ENCODE measurements around the gene LMBR1L. TPM values are rescaled to one million over a fixed set of nuclear protein-coding genes. Genes with fewer than 3 reads are reported as not detected.
A peak's percentile ranks its signal among the peaks of the same experiment; 100 is the strongest.
"Not testable (repeated sequence)": the region's sequence is repeated elsewhere in the genome, so short reads cannot be mapped to it uniquely, and the experiment has no call there.

LMBR1L gene
- total RNA-seq, 1 experiment from 2014 or later: 9.0 TPM

- peak; percentile 84 to 91 for DNase-seq (ENCODE audit: low read depth in 1 of 2, low spot score in 2 of 2)
- Histone ChIP-seq H3K4me1 (replicated peaks) (peaks cover 25% of the 10 kb centered on the region), H3K36me3 (peaks cover 47% of the 10 kb centered on the region)
Observed at GRCh38 chr12:49131051-49131893, 20.6 kb upstream of the LMBR1L start, which contains the start of gene TUBA1B. TSS of gene TUBA1B (minus strand) at chr12:49131395. CDS start at chr12:49131300, 95 bp downstream.

GRCh38 chr12:49130151-49131050, 19.8 kb upstream of the LMBR1L start:
- peak overlapping the region; percentile 93 for H3K4me3 ChIP-seq
- H3K36me3 ChIP-seq: peaks cover 50% of the 10 kb centered on the region
- H3K4me1 ChIP-seq (replicated peaks): peaks cover 25% of the 10 kb centered on the region
- H3K9me3 ChIP-seq (replicated peaks): peaks cover 5% of the 10 kb centered on the region; the same call in 1 of the 2 replicates
- DNase-seq (ENCODE audit: low read depth in 1 of 2, low spot score in 2 of 2): peak; percentile 87 to 94
- peak overlapping the region; percentile 99 for H3K27ac ChIP-seq
- no peaks in the 10 kb centered on the region; the same call in none of the 2 replicates for H3K27me3 ChIP-seq (replicated peaks)

More at GRCh38 chr12:49131051-49131893, 20.6 kb upstream of the LMBR1L start, which contains the start of gene TUBA1B:
- peak within 1 kb of the TSS; percentile 99 for H3K27ac ChIP-seq
- H3K4me3 ChIP-seq: peak within 1 kb of the TSS; percentile 93
- H3K27me3 ChIP-seq (replicated peaks): no peaks in the 10 kb centered on the region; the same call in none of the 2 replicates
- peaks cover 5% of the 10 kb centered on the region; the same call in 1 of the 2 replicates for H3K9me3 ChIP-seq (replicated peaks)

- DNase-seq (ENCODE audit: low read depth in 1 of 2, low spot score in 2 of 2): no peak
- peak overlapping the region; percentile 93 for H3K4me3 ChIP-seq
Observed at GRCh38 chr12:49129332-49130150, 18.9 kb upstream of the LMBR1L start.

GRCh38 chr12:49127971-49128370, 17.3 kb upstream of the LMBR1L start:
- H3K27me3 ChIP-seq (replicated peaks); H3K4me3 ChIP-seq; H3K27ac ChIP-seq; DNase-seq (ENCODE audit: low read depth in 1 of 2, low spot score in 2 of 2); H3K9me3 ChIP-seq (replicated peaks): not testable (repeated sequence)
- H3K36me3 ChIP-seq: peaks cover 51% of the 10 kb centered on the region
- peaks cover 25% of the 10 kb centered on the region for H3K4me1 ChIP-seq (replicated peaks)

More at GRCh38 chr12:49129332-49130150, 18.9 kb upstream of the LMBR1L start:
- Histone ChIP-seq H3K36me3 (peaks cover 51% of the 10 kb centered on the region), H3K27ac (peak overlapping the region; percentile 99), H3K27me3 (replicated peaks) (no peaks in the 10 kb centered on the region; the same call in none of the 2 replicates), H3K9me3 (replicated peaks) (peaks cover 5% of the 10 kb centered on the region; the same call in 1 of the 2 replicates), H3K4me1 (replicated peaks) (peaks cover 25% of the 10 kb centered on the region)

GRCh38 chr12:49126852-49127763, 16.5 kb upstream of the LMBR1L start:
- Histone ChIP-seq H3K36me3 (peaks cover 51% of the 10 kb centered on the region), H3K4me1 (replicated peaks) (peaks cover 18% of the 10 kb centered on the region), H3K4me3 (no peak overlapping the region), H3K27me3 (replicated peaks) (no peaks in the 10 kb centered on the region; the same call in none of the 2 replicates), H3K9me3 (replicated peaks) (peaks cover 5% of the 10 kb centered on the region; the same call in 1 of the 2 replicates), H3K27ac (peak overlapping the region; percentile 22; the same call in 1 of the 2 replicates)
- no peak for DNase-seq (ENCODE audit: low read depth in 1 of 2, low spot score in 2 of 2)

- Histone ChIP-seq H3K4me3 (no peak overlapping the region), H3K27me3 (replicated peaks) (no peaks in the 10 kb centered on the region), H3K9me3 (replicated peaks) (no peaks in the 10 kb centered on the region), H3K36me3 (peaks cover 3% of the 10 kb centered on the region; the same call in 1 of the 2 replicates), H3K4me1 (replicated peaks) (no peaks in the 10 kb centered on the region), H3K27ac (no peak overlapping the region)
- peak; percentile 36 to 52 for DNase-seq (ENCODE audit: low read depth in 1 of 2, low spot score in 2 of 2)
Observed at GRCh38 chr12:49121047-49121696, 10.5 kb upstream of the LMBR1L start.

- no peaks in the 10 kb centered on the region for H3K9me3 ChIP-seq (replicated peaks)
Observed at GRCh38 chr12:49111206-49111605, 559 bp upstream of the LMBR1L start.

GRCh38 chr12:49109641-49110463, 795 bp downstream of the LMBR1L start:
- no peak for DNase-seq (ENCODE audit: low read depth in 1 of 2, low spot score in 2 of 2)
- Histone ChIP-seq H3K4me1 (replicated peaks) (peaks cover 18% of the 10 kb centered on the region), H3K4me3 (peak overlapping the region; percentile 59), H3K27ac (no peak overlapping the region), H3K27me3 (replicated peaks) (no peaks in the 10 kb centered on the region), H3K9me3 (replicated peaks) (no peaks in the 10 kb centered on the region), H3K36me3 (peaks cover 8% of the 10 kb centered on the region)

More at GRCh38 chr12:49111206-49111605, 559 bp upstream of the LMBR1L start:
- Histone ChIP-seq H3K27ac (peak overlapping the region; percentile 23; the same call in 1 of the 2 replicates), H3K36me3 (no peaks in the 10 kb centered on the region; the same call in 1 of the 2 replicates), H3K4me1 (replicated peaks) (peaks cover 14% of the 10 kb centered on the region), H3K27me3 (replicated peaks) (no peaks in the 10 kb centered on the region), H3K4me3 (peak overlapping the region; percentile 59)
- no peak for DNase-seq (ENCODE audit: low read depth in 1 of 2, low spot score in 2 of 2)

GRCh38 chr12:49108958-49109404, 1.7 kb downstream of the LMBR1L start:
- H3K27me3 ChIP-seq (replicated peaks): no peaks in the 10 kb centered on the region
- H3K9me3 ChIP-seq (replicated peaks): no peaks in the 10 kb centered on the region
- DNase-seq (ENCODE audit: low read depth in 1 of 2, low spot score in 2 of 2): no peak
- H3K4me3 ChIP-seq: no peak overlapping the region
- peaks cover 18% of the 10 kb centered on the region for H3K4me1 ChIP-seq (replicated peaks)
- H3K36me3 ChIP-seq: peaks cover 13% of the 10 kb centered on the region
- no peak overlapping the region for H3K27ac ChIP-seq

- Histone ChIP-seq H3K9me3 (replicated peaks) (no peaks in the 10 kb centered on the region), H3K4me1 (replicated peaks) (peaks cover 13% of the 10 kb centered on the region), H3K27ac (no peak overlapping the region), H3K4me3 (no peak overlapping the region), H3K27me3 (replicated peaks) (no peaks in the 10 kb centered on the region), H3K36me3 (peaks cover 27% of the 10 kb centered on the region)
- no peak for DNase-seq (ENCODE audit: low read depth in 1 of 2, low spot score in 2 of 2)
Observed at GRCh38 chr12:49105504-49106084, 5.1 kb downstream of the LMBR1L start.
